GM04504 (cell line): Measurements from ENCODE around the gene PIK3R1.

Source experiments
- DNase-seq: peaks from one replicate; pipeline ENCODE4 v3.0.0-alpha.2; 2012; ENCODE audit warnings: low read depth

The PIK3R1 gene

GRCh38 chr5:68252673-68253623, 37.4 kb downstream of the PIK3R1 start:
- DNase-seq, result no peak

GRCh38 chr5:68253624-68254585, 38.3 kb downstream of the PIK3R1 start:
- DNase-seq, result no peak

- no peak for DNase-seq
Observed at GRCh38 chr5:68254810-68255209, 39.3 kb downstream of the PIK3R1 start.

GRCh38 chr5:68255305-68256120, 40.0 kb downstream of the PIK3R1 start:
- no peak for DNase-seq

GRCh38 chr5:68257210-68257609, 41.7 kb downstream of the PIK3R1 start:
- DNase-seq, result no peak

GRCh38 chr5:68258531-68258930, 43.0 kb downstream of the PIK3R1 start:
- DNase-seq, result no peak

GRCh38 chr5:68259700-68260099, 44.1 kb downstream of the PIK3R1 start:
- no peak for DNase-seq

GRCh38 chr5:68260467-68260866, 44.9 kb downstream of the PIK3R1 start:
- no peak for DNase-seq

GRCh38 chr5:68261169-68261568, 45.6 kb downstream of the PIK3R1 start:
- no peak for DNase-seq

GRCh38 chr5:68261569-68262065, 46.1 kb downstream of the PIK3R1 start:
- no peak for DNase-seq

GRCh38 chr5:68264024-68264956, 48.7 kb downstream of the PIK3R1 start:
- no peak for DNase-seq

- DNase-seq, result no peak
Observed at GRCh38 chr5:68265347-68265746, 49.8 kb downstream of the PIK3R1 start.

- no peak for DNase-seq
Observed at GRCh38 chr5:68265822-68266395, 50.4 kb downstream of the PIK3R1 start.

- DNase-seq, result no peak
Observed at GRCh38 chr5:68266457-68266856, 50.9 kb downstream of the PIK3R1 start.

- DNase-seq, result no peak
Observed at GRCh38 chr5:68267066-68267465, 51.5 kb downstream of the PIK3R1 start.

- no peak for DNase-seq
Observed at GRCh38 chr5:68268101-68268851, 52.7 kb downstream of the PIK3R1 start.

GRCh38 chr5:68268852-68269130, 53.2 kb downstream of the PIK3R1 start:
- DNase-seq, result no peak

- DNase-seq, result no peak
Observed at GRCh38 chr5:68269820-68270219, 54.3 kb downstream of the PIK3R1 start.

GRCh38 chr5:68270399-68270975, 54.9 kb downstream of the PIK3R1 start:
- no peak for DNase-seq
